22Rv1 (cell line): ENCODE results near the gene ZNF76.

ENCODE experiments used
- ZFX ChIP-seq: fragments of 450-650 bp; IDR thresholded peaks from 2 replicates; pipeline ENCODE4 v1.6.1; 2017; ENCODE audit warnings: antibody characterized with exemption, borderline replicate concordance
- TF ChIP-seq, protein P1 (sequence below): fragments of 450-650 bp; IDR thresholded peaks from 2 replicates; pipeline ENCODE4 v1.5.1; 2017; ENCODE audit warnings: mild to moderate bottlenecking

DNA sequence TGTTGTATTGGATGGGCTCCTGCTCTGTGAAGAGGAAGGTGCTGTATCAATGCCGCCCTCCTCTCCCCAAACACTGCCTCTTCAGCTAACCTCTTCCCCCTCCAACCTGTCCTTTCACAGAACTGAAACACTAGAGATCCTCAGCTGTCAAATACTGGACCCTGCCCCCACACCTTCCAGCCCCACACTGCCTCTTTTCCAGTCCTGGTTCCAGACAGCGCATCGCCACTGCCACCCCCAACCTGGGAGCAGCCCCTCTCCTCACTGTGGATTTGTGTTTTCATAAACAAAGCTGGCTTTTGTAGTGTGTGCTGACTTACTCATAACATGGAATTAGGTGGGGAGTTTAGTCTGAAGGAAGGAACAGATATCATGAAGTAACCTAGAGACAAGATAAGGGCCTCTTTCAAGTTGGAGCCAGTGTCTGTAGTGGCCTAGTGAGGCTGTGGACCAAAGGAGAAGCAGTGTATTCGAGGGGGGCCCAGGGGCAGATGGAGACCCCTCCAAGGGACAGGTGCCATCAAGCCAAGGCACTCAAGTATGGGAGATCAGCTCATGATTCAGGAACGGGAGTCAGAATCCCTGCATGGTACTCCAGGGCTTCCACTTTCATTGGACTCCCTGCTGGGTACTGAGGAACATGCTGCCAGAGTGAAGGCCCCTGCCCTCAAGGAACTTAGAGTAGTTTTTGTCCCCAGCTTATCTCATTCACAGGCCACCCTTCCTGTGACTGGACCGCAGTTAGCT, 43.7 kb upstream of the ZNF76 start:
- TF ChIP-seq, protein P1, sequence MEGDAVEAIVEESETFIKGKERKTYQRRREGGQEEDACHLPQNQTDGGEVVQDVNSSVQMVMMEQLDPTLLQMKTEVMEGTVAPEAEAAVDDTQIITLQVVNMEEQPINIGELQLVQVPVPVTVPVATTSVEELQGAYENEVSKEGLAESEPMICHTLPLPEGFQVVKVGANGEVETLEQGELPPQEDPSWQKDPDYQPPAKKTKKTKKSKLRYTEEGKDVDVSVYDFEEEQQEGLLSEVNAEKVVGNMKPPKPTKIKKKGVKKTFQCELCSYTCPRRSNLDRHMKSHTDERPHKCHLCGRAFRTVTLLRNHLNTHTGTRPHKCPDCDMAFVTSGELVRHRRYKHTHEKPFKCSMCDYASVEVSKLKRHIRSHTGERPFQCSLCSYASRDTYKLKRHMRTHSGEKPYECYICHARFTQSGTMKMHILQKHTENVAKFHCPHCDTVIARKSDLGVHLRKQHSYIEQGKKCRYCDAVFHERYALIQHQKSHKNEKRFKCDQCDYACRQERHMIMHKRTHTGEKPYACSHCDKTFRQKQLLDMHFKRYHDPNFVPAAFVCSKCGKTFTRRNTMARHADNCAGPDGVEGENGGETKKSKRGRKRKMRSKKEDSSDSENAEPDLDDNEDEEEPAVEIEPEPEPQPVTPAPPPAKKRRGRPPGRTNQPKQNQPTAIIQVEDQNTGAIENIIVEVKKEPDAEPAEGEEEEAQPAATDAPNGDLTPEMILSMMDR: no peak
- TF ChIP-seq ZFX: no peak
